MM.1S (cell line): Measurements from ENCODE around the gene GUCA2B.

Experiments
- EZH2 ChIP-seq: fragments of 300-600 bp; sonication (generic); optimal IDR thresholded peaks from 2 replicates; pipeline ENCODE3; 2017; ENCODE audit warnings: low read depth, mild to moderate bottlenecking, antibody characterized with exemption, low read length, mixed read lengths
- EZH2phosphoT487 ChIP-seq: fragments of 300-600 bp; sonication (generic); IDR thresholded peaks from 2 replicates; pipeline ENCODE4 v1.6.1; 2018; ENCODE audit warnings: antibody characterized with exemption, low read length
- TF ChIP-seq, protein P1 (sequence below): fragments of 300-600 bp; sonication (generic); IDR thresholded peaks from 2 replicates; pipeline ENCODE4 v1.5.1; 2016; ENCODE audit warnings: antibody characterized with exemption, low read length, mixed read lengths

DNA sequence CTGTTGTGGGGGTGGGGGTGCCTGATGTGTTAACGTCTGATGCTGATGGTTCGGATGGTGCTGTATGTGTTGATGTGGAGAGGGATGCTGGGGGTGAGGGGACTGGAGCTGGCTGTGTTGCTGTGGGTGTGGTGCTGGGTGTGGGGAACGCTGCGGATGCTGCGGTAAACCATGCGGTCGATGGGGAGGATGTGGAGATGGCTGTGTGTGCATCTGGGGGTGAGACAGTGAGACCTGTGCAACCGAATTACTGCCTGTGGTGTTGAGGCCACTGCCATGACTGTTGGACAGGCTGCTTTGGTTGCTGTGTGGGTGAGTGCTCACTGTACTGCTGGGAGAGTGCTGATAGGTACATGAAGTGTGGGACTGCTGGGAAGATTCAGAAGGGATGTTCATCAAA lies 38.1 kb downstream of the GUCA2B start:
- TF ChIP-seq, protein P1, sequence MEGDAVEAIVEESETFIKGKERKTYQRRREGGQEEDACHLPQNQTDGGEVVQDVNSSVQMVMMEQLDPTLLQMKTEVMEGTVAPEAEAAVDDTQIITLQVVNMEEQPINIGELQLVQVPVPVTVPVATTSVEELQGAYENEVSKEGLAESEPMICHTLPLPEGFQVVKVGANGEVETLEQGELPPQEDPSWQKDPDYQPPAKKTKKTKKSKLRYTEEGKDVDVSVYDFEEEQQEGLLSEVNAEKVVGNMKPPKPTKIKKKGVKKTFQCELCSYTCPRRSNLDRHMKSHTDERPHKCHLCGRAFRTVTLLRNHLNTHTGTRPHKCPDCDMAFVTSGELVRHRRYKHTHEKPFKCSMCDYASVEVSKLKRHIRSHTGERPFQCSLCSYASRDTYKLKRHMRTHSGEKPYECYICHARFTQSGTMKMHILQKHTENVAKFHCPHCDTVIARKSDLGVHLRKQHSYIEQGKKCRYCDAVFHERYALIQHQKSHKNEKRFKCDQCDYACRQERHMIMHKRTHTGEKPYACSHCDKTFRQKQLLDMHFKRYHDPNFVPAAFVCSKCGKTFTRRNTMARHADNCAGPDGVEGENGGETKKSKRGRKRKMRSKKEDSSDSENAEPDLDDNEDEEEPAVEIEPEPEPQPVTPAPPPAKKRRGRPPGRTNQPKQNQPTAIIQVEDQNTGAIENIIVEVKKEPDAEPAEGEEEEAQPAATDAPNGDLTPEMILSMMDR = no peak
- TF ChIP-seq EZH2phosphoT487 = no peak
- no peak for TF ChIP-seq EZH2
